Right lobe of liver (tissue), 6 donors: ENCODE data around the gene SLC35D2. TPM values are rescaled to one million over a fixed set of nuclear protein-coding genes. Genes with fewer than 3 reads are reported as not detected.

Source experiments
- ATAC-seq, 4 donors: fragments of 200-7000 bp; cut with Tn5 transposase; one replicate each; pipeline ENCODE4 v1.9.1; 2020; ENCODE audit warnings: mild to moderate bottlenecking in 4 of 4, moderate library complexity in 4 of 4
- DNase-seq, 3 donors: peaks; one replicate each; pipeline ENCODE4 v3.0.0-alpha.2; 2020
- H3K27ac ChIP-seq, 3 donors: fragments of 200-600 bp; one replicate each; pipeline ENCODE4 v1.8.0; 2022
- H3K27me3 ChIP-seq, 2 donors: fragments of 200-600 bp; one replicate each; pipeline ENCODE4 v1.8.0; 2022
- H3K36me3 ChIP-seq, 4 donors: fragments of 200-600 bp; sonication (generic) in 1 of 4; one replicate each; pipeline versions ENCODE4 v1.5.1 to v1.8.0; 2017 to 2022; ENCODE audit warnings: control low read depth in 1 of 4
- H3K4me1 ChIP-seq, 4 donors: fragments of 200-600 bp; sonication (generic) in 1 of 4; one replicate each; pipeline versions ENCODE4 v1.5.1 to v1.8.0; 2017 to 2022; ENCODE audit warnings: control low read depth in 1 of 4
- H3K4me3 ChIP-seq, 3 donors: fragments of 200-600 bp; one replicate each; pipeline ENCODE4 v1.8.0; 2022
- H3K9me3 ChIP-seq, 4 donors: fragments of 200-600 bp; sonication (generic) in 1 of 4; one replicate each; pipeline versions ENCODE4 v1.5.1 to v1.8.0; 2017 to 2022; ENCODE audit warnings: control low read depth in 1 of 4
- POLR2A ChIP-seq: fragments of 450-650 bp; IDR thresholded peaks from one replicate; pipeline ENCODE4 v1.6.1; 2017; ENCODE audit warnings: antibody characterized with exemption, mild to moderate bottlenecking
- WGBS: methylation state at CpG from one replicate; pipeline ENCODE4 v1.1.6; 2018; ENCODE audit warnings: low coverage, low lambda C conversion rate; ENCODE audit not compliant: insufficient coverage; ENCODE audit errors: missing lambda C conversion rate; 5-methylcytosine and 5-hydroxymethylcytosine counted together
- intact Hi-C, 2 donors: fragments of 100-400 bp; cut with DNase I; formaldehyde crosslinking; loops; one replicate each; pipeline versions ENCODE4 v1.11.2 to v1.14.1; 2022
- total RNA-seq, 6 experiments: library from RNA; depleted of rRNA in 2 of 6; stranded (reverse); fragments of >200 nt in 2 of 6; fragmentation: NEBNext Ultra II Directional in 3 of 6; extraction: Animal tissue kit (Norgen Biotek cat#: 25700) in 3 of 6; gene quantifications; one replicate each; pipeline versions ENCODE4 v1.1.0 to v1.2.4, GENCODE V29; 2016 to 2023
- TF ChIP-seq, protein P1 (sequence below), 4 donors: fragments of 200-600 bp in 3 of 4; fragments of 450-650 bp in 1 of 4; IDR thresholded peaks; one replicate each; pipeline versions ENCODE4 v1.5.1 to v1.8.0; 2016 to 2022; ENCODE audit warnings: antibody characterized with exemption in 4 of 4, mild to moderate bottlenecking in 2 of 4
- donor health status: DM: no; HTN: yes; CAD: no.
- donor health status: DM: no; HTN: no; CAD: no.
- donor health status: DM: no; HTN: no; CAD: no.
- donor health status: DM: no; HTN: yes; CAD: no.
- donor health status: DM: no; HTN: yes; CAD: no.

Gene SLC35D2
- total RNA-seq, 6 experiments from 2014 or later, result 28.9 to 48.1 (median 34.3) TPM

DNA sequence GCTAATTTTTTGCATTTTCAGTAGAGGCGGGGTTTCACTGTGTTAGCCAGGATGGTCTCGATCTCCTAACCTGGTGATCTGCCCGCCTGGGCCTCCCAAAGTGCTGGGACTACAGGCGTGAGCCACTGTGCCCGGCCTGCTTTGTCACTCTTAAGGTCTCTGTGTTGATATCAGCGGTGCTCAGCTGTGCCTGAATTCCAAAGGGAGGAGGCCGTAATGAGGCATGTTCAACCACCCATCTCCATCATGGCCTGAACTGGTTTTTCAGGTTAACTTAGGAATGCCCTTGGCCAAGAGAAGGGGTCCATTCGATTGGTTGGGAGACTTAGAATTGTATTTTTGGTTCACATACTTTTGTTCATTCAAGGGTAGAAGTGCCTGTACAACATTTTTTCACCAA lies 103.6 kb downstream of the SLC35D2 start:
- WGBS, result 73% methylated on average over 3 of the region's 8 CpGs
- peaks cover 0 to 6% (median 0%) of the 10 kb centered on the region in 4 donors for H3K9me3 ChIP-seq
- H3K4me1 ChIP-seq, result no peaks in the 10 kb centered on the region
- TF ChIP-seq, protein P1, sequence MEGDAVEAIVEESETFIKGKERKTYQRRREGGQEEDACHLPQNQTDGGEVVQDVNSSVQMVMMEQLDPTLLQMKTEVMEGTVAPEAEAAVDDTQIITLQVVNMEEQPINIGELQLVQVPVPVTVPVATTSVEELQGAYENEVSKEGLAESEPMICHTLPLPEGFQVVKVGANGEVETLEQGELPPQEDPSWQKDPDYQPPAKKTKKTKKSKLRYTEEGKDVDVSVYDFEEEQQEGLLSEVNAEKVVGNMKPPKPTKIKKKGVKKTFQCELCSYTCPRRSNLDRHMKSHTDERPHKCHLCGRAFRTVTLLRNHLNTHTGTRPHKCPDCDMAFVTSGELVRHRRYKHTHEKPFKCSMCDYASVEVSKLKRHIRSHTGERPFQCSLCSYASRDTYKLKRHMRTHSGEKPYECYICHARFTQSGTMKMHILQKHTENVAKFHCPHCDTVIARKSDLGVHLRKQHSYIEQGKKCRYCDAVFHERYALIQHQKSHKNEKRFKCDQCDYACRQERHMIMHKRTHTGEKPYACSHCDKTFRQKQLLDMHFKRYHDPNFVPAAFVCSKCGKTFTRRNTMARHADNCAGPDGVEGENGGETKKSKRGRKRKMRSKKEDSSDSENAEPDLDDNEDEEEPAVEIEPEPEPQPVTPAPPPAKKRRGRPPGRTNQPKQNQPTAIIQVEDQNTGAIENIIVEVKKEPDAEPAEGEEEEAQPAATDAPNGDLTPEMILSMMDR (IDR thresholded peaks at IDR 0.05), result no peak
- TF ChIP-seq POLR2A, result no peak
- no peaks in the 10 kb centered on the region for H3K36me3 ChIP-seq
- H3K4me3 ChIP-seq, result no peak overlapping the region
- ATAC-seq, result no peak
- intact Hi-C loops, result no loop called here
- H3K27me3 ChIP-seq, result no peaks in the 10 kb centered on the region
- DNase-seq, result no peak
- no peak overlapping the region for H3K27ac ChIP-seq

GRCh38 chr9:96274939-96275338 lies 108.6 kb downstream of the SLC35D2 start:
- no peaks in the 10 kb centered on the region for H3K36me3 ChIP-seq
- WGBS, result 72% methylated on average over 2 of the region's 2 CpGs
- H3K27me3 ChIP-seq, result no peaks in the 10 kb centered on the region
- intact Hi-C loops, result no loop called here
- peaks cover 0 to 8% (median 3%) of the 10 kb centered on the region in 4 donors for H3K9me3 ChIP-seq
- TF ChIP-seq POLR2A, result no peak
- TF ChIP-seq, protein P1 (IDR thresholded peaks at IDR 0.05), result no peak
- no peak overlapping the region for H3K27ac ChIP-seq
- no peak overlapping the region for H3K4me3 ChIP-seq
- no peak for ATAC-seq
- no peak for DNase-seq
- H3K4me1 ChIP-seq, result no peaks in the 10 kb centered on the region

Other genes starting within 250 kb of the SLC35D2 start
- gene HSD17B3, start 81.5 kb downstream of the SLC35D2 start, total RNA-seq, result 1 to 10 TPM in 4 of 6 experiments, not detected in 2; 1.8 to 4.4 (median 3.1) TPM
- 1 to 10 TPM in 5 of 6 experiments, under 1 TPM in 1; 0.73 to 9.2 (median 2.6) TPM for gene ZNF367, start 34.7 kb upstream of the SLC35D2 start, total RNA-seq
- 1 to 10 TPM; 1.4 to 6.2 (median 4.7) TPM for gene HABP4, start 66.5 kb upstream of the SLC35D2 start, total RNA-seq
- gene CDC14B, start 236.1 kb upstream of the SLC35D2 start, total RNA-seq, result 10 to 100 TPM; 13.7 to 38.0 (median 25.7) TPM